ENCODE data around the gene NRIP3. TPM values are rescaled to one million over a fixed set of nuclear protein-coding genes. Genes with fewer than 3 reads are reported as not detected.

The NRIP3 gene
- total and polyA plus RNA-seq, 8 donors, result 1.1 to 4.8 (median 2.7) TPM

GRCh38 chr11:9004183-9004926 is 554 bp upstream of the NRIP3 start:
- H3K4me3 ChIP-seq, result peak overlapping the region; percentile 27 to 47
- H3K27ac ChIP-seq, result no peak overlapping the region
- peaks cover 18 to 31% of the 10 kb centered on the region in 2 donors for H3K4me1 ChIP-seq
- intact Hi-C loops (cut with DNase I), result no loop called here
- H3K27me3 ChIP-seq, result peaks cover 30 to 53% of the 10 kb centered on the region in 2 donors
- no peaks in the 10 kb centered on the region for H3K9me3 ChIP-seq
- ATAC-seq (peak; percentile 18), DNase-seq (peak in 2 of 4 donors; percentile 37 to 85)
- no peaks in the 10 kb centered on the region for H3K36me3 ChIP-seq
- TF ChIP-seq, protein P1, sequence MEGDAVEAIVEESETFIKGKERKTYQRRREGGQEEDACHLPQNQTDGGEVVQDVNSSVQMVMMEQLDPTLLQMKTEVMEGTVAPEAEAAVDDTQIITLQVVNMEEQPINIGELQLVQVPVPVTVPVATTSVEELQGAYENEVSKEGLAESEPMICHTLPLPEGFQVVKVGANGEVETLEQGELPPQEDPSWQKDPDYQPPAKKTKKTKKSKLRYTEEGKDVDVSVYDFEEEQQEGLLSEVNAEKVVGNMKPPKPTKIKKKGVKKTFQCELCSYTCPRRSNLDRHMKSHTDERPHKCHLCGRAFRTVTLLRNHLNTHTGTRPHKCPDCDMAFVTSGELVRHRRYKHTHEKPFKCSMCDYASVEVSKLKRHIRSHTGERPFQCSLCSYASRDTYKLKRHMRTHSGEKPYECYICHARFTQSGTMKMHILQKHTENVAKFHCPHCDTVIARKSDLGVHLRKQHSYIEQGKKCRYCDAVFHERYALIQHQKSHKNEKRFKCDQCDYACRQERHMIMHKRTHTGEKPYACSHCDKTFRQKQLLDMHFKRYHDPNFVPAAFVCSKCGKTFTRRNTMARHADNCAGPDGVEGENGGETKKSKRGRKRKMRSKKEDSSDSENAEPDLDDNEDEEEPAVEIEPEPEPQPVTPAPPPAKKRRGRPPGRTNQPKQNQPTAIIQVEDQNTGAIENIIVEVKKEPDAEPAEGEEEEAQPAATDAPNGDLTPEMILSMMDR (IDR thresholded peaks at IDR 0.05), result no peak

DNA sequence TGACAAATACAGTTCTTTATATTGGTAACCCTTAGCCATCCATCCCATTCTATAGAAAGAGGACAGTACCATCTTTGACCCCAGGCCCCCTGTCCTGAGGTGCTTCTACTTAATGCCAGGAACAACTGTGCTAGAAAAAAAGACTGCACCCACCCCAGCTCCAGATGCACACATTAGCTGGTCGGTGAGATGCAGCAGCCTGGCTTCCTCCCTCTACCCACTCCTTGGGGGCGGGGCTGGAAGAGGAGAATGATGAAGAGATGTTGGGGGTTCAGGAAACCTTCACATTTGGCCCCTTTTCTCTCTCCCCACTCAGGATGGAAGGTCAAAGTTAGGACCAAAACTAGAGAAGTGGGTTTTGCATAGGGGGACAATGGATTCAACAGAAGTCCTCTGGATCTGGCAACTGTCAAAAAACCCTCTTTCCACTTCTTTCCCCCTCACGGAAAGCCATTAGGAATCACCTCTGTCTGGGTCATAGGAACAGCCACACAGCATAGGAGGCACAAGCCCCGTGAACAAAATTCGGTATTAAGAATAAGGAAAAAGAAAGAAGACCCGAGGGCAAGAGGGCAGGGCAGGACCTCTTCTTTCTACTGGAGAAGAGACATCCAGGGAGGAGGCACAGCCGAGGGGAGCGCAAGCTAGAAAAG is 755 bp downstream of the NRIP3 start:
- no peaks in the 10 kb centered on the region for H3K9me3 ChIP-seq
- TF ChIP-seq, protein P1 (IDR thresholded peaks at IDR 0.05), result no peak
- no peak overlapping the region for H3K27ac ChIP-seq
- DNase-seq, result no peak
- H3K4me3 ChIP-seq, result peak overlapping the region; percentile 27 to 47
- intact Hi-C loops (cut with DNase I), result no loop called here
- peaks cover 18 to 31% of the 10 kb centered on the region in 2 donors for H3K4me1 ChIP-seq
- no peak for ATAC-seq
- no peaks in the 10 kb centered on the region for H3K36me3 ChIP-seq
- peaks cover 30 to 53% of the 10 kb centered on the region in 2 donors for H3K27me3 ChIP-seq

DNA sequence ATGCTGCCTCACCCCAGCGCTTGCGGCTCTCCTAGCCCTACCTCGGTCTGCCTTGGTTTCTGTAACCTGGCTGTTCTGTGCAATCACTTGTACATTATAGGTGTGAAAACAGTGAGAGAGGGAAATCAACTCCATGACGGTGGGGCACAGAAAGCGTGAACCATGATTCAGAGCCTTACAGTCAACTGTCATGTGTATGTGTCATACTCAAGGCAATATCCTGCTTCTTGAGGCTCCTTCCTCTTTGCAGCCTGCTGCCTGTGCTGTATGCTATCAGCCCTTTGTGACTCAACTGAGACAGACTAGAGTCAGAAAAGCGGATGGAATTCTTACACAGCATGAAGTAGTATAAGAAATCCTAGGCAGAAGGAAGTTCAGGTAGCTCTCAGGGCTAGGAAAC is 2.1 kb downstream of the NRIP3 start:
- intact Hi-C loops (cut with DNase I), result no loop called here
- peaks cover 18 to 31% of the 10 kb centered on the region in 2 donors for H3K4me1 ChIP-seq
- no peaks in the 10 kb centered on the region for H3K36me3 ChIP-seq
- ATAC-seq, result peak; percentile 70
- peak overlapping the region in 1 of 2 donors; percentile 50 for H3K27ac ChIP-seq
- no peaks in the 10 kb centered on the region for H3K9me3 ChIP-seq
- H3K4me3 ChIP-seq, result no peak overlapping the region
- peaks cover 30 to 53% of the 10 kb centered on the region in 2 donors for H3K27me3 ChIP-seq
- DNase-seq, result peak in 1 of 4 donors; percentile 38
- TF ChIP-seq, protein P1 (IDR thresholded peaks at IDR 0.05), result no peak

DNA sequence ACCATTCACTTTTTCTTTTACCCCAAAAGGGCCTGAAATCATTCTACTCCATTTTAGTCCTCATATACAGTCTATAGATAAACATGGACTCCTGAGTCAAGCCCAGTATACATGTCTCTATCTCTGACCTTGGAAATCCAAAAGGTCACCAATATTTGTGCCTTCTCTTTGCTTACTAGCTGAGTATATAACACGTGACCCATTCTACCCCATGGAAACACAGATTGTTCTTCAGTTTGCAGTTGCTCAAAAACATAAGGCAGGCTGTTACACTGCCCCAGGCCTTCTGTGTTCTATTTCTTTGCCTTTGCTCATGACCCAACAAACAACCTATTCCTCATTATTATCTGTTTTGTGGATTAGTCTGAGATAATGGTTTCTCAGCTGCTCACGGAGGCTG is 5.8 kb downstream of the NRIP3 start:
- intact Hi-C loops (cut with DNase I), result no loop called here
- no peaks in the 10 kb centered on the region for H3K9me3 ChIP-seq

More for the DNA sequence above, 5.8 kb downstream of the NRIP3 start:
- DNase-seq (no peak), ATAC-seq (no peak)
- H3K27me3 ChIP-seq, result peaks cover 15 to 27% of the 10 kb centered on the region in 2 donors
- TF ChIP-seq, protein P1 (IDR thresholded peaks at IDR 0.05), result no peak
- H3K4me1 ChIP-seq, result peaks cover 4 to 15% of the 10 kb centered on the region in 2 donors
- H3K36me3 ChIP-seq, result no peaks in the 10 kb centered on the region
- no peak overlapping the region for H3K27ac ChIP-seq
- no peak overlapping the region for H3K4me3 ChIP-seq
